CD8-positive, alpha-beta memory T cell (primary cell): ENCODE measurements around the gene TAX1BP1. TPM values are rescaled to one million over a fixed set of nuclear protein-coding genes. Genes with fewer than 3 reads are reported as not detected.

Experiments used
- CTCF ChIA-PET: fragments of 350-600 bp; sonication (Branson Sonifier 250); formaldehyde crosslinking; loops from one replicate; lab custom pipeline; 2021; ENCODE audit warnings: antibody characterized with exemption; lab: Charles Lee
- POLR2A ChIA-PET: fragments of 350-600 bp; sonication (Branson Sonifier 250); formaldehyde crosslinking; loops from one replicate; lab custom pipeline; 2021; ENCODE audit warnings: antibody characterized with exemption; lab: Charles Lee
- DNase-seq, 5 donors: peaks; one replicate each; pipeline versions ENCODE4 v3.0.0 to v3.0.0-alpha.2; 2020 to 2022; ENCODE audit warnings: mixed read lengths in 1 of 5
- H3K27ac ChIP-seq: one replicate; pipeline ENCODE4 v1.7.0; 2013; ENCODE audit warnings: low read depth, mild to moderate bottlenecking, low read length, moderate library complexity
- H3K27me3 ChIP-seq: 2 replicates; pipeline ENCODE4 v1.7.0; 2013; ENCODE audit warnings: low read length, mild to moderate bottlenecking; ENCODE audit not compliant: insufficient read depth, poor library complexity, severe bottlenecking
- H3K36me3 ChIP-seq: 2 replicates; pipeline ENCODE4 v1.7.0; 2013; ENCODE audit warnings: mild to moderate bottlenecking, low read length, moderate library complexity; ENCODE audit not compliant: insufficient read depth
- H3K4me1 ChIP-seq: 2 replicates; pipeline ENCODE4 v1.7.0; 2013; ENCODE audit warnings: mild to moderate bottlenecking, low read length, moderate library complexity; ENCODE audit not compliant: insufficient read depth
- H3K4me3 ChIP-seq: 2 replicates; pipeline ENCODE4 v1.7.0; 2013; ENCODE audit warnings: mild to moderate bottlenecking, low read length
- H3K9me3 ChIP-seq: 2 replicates; pipeline ENCODE4 v1.7.0; 2013; ENCODE audit warnings: mild to moderate bottlenecking, low read length
- H3K27ac Mint-ChIP-seq, 8 donors: one replicate each; pipeline ENCODE4 v1.8.0; 2020 to 2021; ENCODE audit warnings: mixed read lengths in 8 of 8, mild to moderate bottlenecking in 6 of 8, inconsistent platforms in 3 of 8, moderate library complexity in 3 of 8
- H3K27me3 Mint-ChIP-seq, 2 donors: one replicate each; pipeline ENCODE4 v1.8.0; 2020 to 2021; ENCODE audit warnings: mixed read lengths in 2 of 2, mild to moderate bottlenecking in 1 of 2, moderate library complexity in 1 of 2
- H3K36me3 Mint-ChIP-seq, 3 donors: one replicate each; pipeline ENCODE4 v1.8.0; 2020 to 2021; ENCODE audit warnings: mixed read lengths in 3 of 3, inconsistent platforms in 1 of 3, mild to moderate bottlenecking in 1 of 3
- H3K4me1 Mint-ChIP-seq, 3 donors: one replicate each; pipeline ENCODE4 v1.8.0; 2020 to 2021; ENCODE audit warnings: mixed read lengths in 3 of 3, inconsistent platforms in 1 of 3, mild to moderate bottlenecking in 1 of 3
- H3K4me3 Mint-ChIP-seq, 7 donors: one replicate each; pipeline ENCODE4 v1.8.0; 2020 to 2021; ENCODE audit warnings: mixed read lengths in 7 of 7, mild to moderate bottlenecking in 6 of 7, moderate library complexity in 4 of 7, inconsistent platforms in 2 of 7
- H3K9me3 Mint-ChIP-seq, 5 donors: one replicate each; pipeline ENCODE4 v1.8.0; 2020 to 2022; ENCODE audit warnings: mixed read lengths in 5 of 5, mild to moderate bottlenecking in 3 of 5, moderate library complexity in 2 of 5, inconsistent platforms in 1 of 5
- polyA plus RNA-seq: library from polyadenylated mRNA; unstranded; fragments of 300-500 nt; fragmentation: Illumina TruSeq; gene quantifications from one replicate; pipeline ENCODE4 v1.2.3, GENCODE V29; 2021
- total RNA-seq, 2 experiments: library from RNA; stranded (reverse); gene quantifications; one replicate each; pipeline ENCODE4 v1.2.3, GENCODE V29; 2021

Gene TAX1BP1
- total and polyA plus RNA-seq, 3 experiments from 2014 or later, result 80.8 to 135 (median 82.1) TPM

DNA sequence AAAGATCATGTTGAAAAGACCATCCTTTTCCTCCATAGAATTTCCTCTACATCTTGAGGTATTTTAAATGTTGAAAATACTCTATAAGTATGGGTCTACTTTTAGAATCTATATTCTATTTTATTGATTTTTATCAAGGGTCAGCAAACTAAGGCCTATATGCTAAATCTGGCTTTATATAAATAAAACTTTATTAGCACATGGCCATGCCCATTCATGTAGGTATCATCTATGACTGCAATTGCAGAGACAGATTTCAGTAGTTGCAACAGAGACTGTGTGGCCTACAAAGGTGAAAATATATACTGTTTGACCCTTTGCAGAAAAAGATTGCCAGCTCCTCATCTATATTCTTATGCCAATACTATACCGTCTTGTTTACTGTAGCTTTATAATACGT lies 72.7 kb downstream of the TAX1BP1 start:
- Histone ChIP-seq H3K36me3 (peaks cover 4% of the 10 kb centered on the region), H3K27me3 (no peaks in the 10 kb centered on the region), H3K27ac (no peak overlapping the region), H3K9me3 (no peaks in the 10 kb centered on the region), H3K4me3 (no peak overlapping the region), H3K4me1 (no peaks in the 10 kb centered on the region)
- POLR2A ChIA-PET, result interaction anchor here (0.7 kb wide), 1 partner anchor 13 kb away, joined by 8 read pairs; no protein-coding TSS in a partner anchor
- CTCF ChIA-PET, result interaction anchor here (0.7 kb wide), 1 partner anchor 26 kb away, joined by 3 read pairs; no protein-coding TSS in a partner anchor
- H3K4me1 Mint-ChIP-seq, result peaks cover 20 to 34% (median 21%) of the 10 kb centered on the region in 3 donors
- no peak for DNase-seq
- H3K27me3 Mint-ChIP-seq, result no peaks in the 10 kb centered on the region
- peaks cover 0 to 74% (median 14%) of the 10 kb centered on the region in 3 donors for H3K36me3 Mint-ChIP-seq
- H3K9me3 Mint-ChIP-seq, result no peaks in the 10 kb centered on the region
- no peak overlapping the region for H3K4me3 Mint-ChIP-seq
- peak overlapping the region in 2 of 8 donors; percentile 69 to 72 for H3K27ac Mint-ChIP-seq

DNA sequence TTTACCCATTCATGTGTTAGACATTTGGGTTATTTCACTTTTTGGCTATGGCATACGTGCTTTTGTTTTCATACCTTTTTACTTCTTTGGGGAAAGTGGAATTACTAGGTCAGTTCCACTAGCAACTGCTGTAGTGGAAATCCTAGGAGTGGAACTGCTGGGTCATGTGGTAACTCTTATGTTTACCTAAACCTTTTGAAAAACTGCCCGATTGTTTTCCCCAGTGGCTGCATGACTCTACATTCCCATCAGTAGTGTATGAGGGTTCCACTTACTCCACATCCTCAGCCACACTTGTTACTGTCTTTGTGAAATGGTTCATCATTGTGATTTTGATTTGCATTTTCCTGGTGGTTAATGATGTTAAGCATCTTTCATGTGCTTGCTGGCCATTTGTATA lies 82.3 kb downstream of the TAX1BP1 start:
- no peaks in the 10 kb centered on the region for H3K27me3 ChIP-seq
- no peaks in the 10 kb centered on the region for H3K9me3 ChIP-seq
- H3K4me3 ChIP-seq, result no peak overlapping the region
- ChIA-PET CTCF (no interaction called here), POLR2A (no interaction called here)
- H3K36me3 ChIP-seq, result peaks cover 9% of the 10 kb centered on the region
- no peak overlapping the region for H3K4me3 Mint-ChIP-seq
- H3K27me3 Mint-ChIP-seq, result no peaks in the 10 kb centered on the region
- no peaks in the 10 kb centered on the region for H3K4me1 ChIP-seq
- no peaks in the 10 kb centered on the region for H3K9me3 Mint-ChIP-seq
- peak overlapping the region in 1 of 8 donors; percentile 8 for H3K27ac Mint-ChIP-seq
- H3K36me3 Mint-ChIP-seq, result peaks cover 8 to 83% (median 12%) of the 10 kb centered on the region in 3 donors
- H3K4me1 Mint-ChIP-seq, result no peaks in the 10 kb centered on the region
- H3K27ac ChIP-seq, result no peak overlapping the region
- no peak for DNase-seq

DNA sequence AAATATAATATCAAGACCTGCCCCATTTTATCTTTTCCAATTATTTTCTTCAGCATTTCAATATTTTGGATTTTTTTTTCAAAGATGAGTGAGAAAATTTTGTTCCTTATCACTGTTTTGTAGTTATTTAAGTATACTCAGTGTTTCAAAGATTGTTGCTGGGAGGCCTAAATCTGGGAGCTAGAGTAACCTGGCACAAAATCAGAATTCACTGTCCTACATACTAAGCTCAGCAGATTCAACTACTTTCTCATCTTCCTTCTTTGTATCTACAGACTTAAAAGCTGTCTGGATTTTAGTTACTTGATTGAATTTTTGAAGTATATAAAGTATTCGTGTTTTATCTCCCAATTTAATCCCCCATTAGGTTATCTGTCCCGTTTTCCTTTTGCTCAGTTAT lies 85.9 kb downstream of the TAX1BP1 start:
- Mint-ChIP-seq H3K27ac (peak overlapping the region in 1 of 8 donors; percentile 19), H3K4me1 (no peaks in the 10 kb centered on the region), H3K4me3 (no peak overlapping the region), H3K9me3 (no peaks in the 10 kb centered on the region), H3K36me3 (peaks cover 0 to 81% (median 17%) of the 10 kb centered on the region in 3 donors), H3K27me3 (no peaks in the 10 kb centered on the region)
- CTCF ChIA-PET, result no interaction called here
- H3K36me3 ChIP-seq, result peaks cover 3% of the 10 kb centered on the region
- H3K4me1 ChIP-seq, result no peaks in the 10 kb centered on the region
- POLR2A ChIA-PET, result no interaction called here
- H3K9me3 ChIP-seq, result no peaks in the 10 kb centered on the region
- H3K4me3 ChIP-seq, result no peak overlapping the region
- no peaks in the 10 kb centered on the region for H3K27me3 ChIP-seq
- H3K27ac ChIP-seq, result no peak overlapping the region
- no peak for DNase-seq

DNA sequence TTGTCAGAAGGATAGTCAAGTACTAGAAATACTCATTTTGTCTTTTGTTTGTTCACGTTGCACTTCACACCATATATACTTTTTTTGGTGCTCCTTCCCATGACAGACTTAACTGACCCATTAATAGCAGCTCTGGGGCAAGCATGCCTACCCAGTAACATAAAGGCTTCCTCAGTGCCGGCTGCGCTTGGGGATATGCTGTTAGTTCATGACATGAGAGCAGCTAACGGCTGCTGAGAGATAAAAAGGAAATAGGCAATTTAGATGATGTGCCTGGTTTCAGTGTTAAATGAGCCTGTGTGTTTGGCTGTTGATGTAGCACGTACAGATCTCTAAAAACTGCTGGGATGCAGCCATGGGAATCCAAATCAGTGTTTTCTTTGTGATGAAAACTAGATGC lies 86.4 kb downstream of the TAX1BP1 start:
- POLR2A ChIA-PET, result no interaction called here
- CTCF ChIA-PET, result interaction anchor here (0.6 kb wide), 1 partner anchor 94 kb away, joined by 3 read pairs; no protein-coding TSS in a partner anchor

DNA sequence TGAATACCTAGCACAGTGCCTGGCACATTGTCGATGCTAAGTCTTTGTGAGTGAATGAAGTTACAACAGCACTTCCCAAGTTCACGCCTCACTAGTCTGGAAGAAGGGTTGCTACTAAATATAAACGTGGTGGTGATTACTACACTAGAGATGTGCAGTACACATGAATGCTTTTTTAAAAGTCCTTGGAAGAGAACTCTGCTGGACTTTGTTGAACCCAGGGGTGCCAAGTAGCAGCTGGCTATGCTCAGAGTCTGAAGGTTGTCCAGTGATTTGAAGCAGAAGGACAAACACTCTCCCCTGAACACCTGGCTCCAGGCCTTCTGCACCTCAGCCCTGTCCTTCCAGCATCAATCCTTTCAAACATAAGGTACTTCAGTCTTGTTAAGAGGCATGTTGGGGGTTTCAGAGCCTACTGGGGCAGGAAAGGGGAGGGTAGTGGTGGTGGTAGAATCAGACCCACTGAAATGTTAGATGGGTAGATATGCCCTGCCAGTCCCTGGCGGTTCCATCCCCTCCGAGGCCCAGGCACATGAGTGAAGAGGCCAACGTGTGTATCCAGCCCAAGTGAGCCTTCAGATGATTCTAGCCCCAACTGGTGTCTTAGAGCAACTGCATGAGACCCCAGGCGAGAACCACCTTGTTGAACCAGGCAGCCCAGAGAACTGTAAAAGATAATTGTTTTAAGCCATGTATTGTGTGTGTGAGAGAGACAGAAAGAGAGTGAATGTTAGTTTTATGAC lies 94.4 kb downstream of the TAX1BP1 start:
- no peak overlapping the region for H3K4me3 ChIP-seq
- H3K27ac Mint-ChIP-seq, result peak overlapping the region in 3 of 8 donors; percentile 4 to 34 (median 14)
- ChIA-PET POLR2A (no interaction called here), CTCF (no interaction called here)
- H3K27me3 Mint-ChIP-seq, result peaks cover 0 to 3% of the 10 kb centered on the region in 2 donors
- no peak overlapping the region for H3K4me3 Mint-ChIP-seq
- H3K36me3 ChIP-seq, result no peaks in the 10 kb centered on the region
- no peak for DNase-seq
- peaks cover under 1 to 16% (median 9%) of the 10 kb centered on the region in 3 donors for H3K4me1 Mint-ChIP-seq
- no peaks in the 10 kb centered on the region for H3K9me3 ChIP-seq
- H3K27me3 ChIP-seq, result no peaks in the 10 kb centered on the region
- H3K4me1 ChIP-seq, result no peaks in the 10 kb centered on the region
- H3K27ac ChIP-seq, result no peak overlapping the region
- H3K36me3 Mint-ChIP-seq, result peaks cover 0 to 50% (median 8%) of the 10 kb centered on the region in 3 donors
- no peaks in the 10 kb centered on the region for H3K9me3 Mint-ChIP-seq

More for the DNA sequence above, 86.4 kb downstream of the TAX1BP1 start:
- Mint-ChIP-seq H3K27me3 (no peaks in the 10 kb centered on the region), H3K36me3 (peaks cover 0 to 82% (median 17%) of the 10 kb centered on the region in 3 donors), H3K4me3 (no peak overlapping the region), H3K4me1 (no peaks in the 10 kb centered on the region), H3K27ac (peak overlapping the region in 1 of 8 donors; percentile 19), H3K9me3 (no peaks in the 10 kb centered on the region)
- Histone ChIP-seq H3K4me1 (no peaks in the 10 kb centered on the region), H3K27ac (no peak overlapping the region), H3K27me3 (no peaks in the 10 kb centered on the region), H3K4me3 (no peak overlapping the region), H3K36me3 (peaks cover 3% of the 10 kb centered on the region), H3K9me3 (no peaks in the 10 kb centered on the region)
- DNase-seq, result no peak

DNA sequence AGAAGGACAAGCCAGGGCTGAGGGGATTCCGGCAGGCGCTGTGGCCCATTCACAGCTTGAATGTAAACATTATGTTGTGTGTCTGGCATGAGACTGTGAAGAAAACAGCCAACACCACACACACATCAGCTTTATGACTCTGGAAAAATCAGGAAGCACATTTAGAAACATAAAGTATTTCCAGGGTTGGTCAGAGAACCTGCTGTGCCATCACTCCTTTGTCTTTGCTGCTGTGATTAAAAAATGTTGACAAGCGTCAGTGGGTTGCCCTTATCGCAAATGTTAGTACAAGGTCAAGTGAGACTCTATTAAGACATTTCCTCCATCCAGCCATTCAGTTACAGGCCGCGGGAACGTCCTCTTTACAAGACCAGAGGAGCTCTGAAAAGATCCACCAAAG lies 95.4 kb downstream of the TAX1BP1 start:
- ChIA-PET POLR2A (no interaction called here), CTCF (no interaction called here)
- no peak for DNase-seq
- H3K27me3 Mint-ChIP-seq, result peaks cover 0 to 3% of the 10 kb centered on the region in 2 donors
- H3K27ac ChIP-seq, result no peak overlapping the region
- H3K9me3 Mint-ChIP-seq, result no peaks in the 10 kb centered on the region
- H3K4me1 Mint-ChIP-seq, result peaks cover 11 to 22% (median 14%) of the 10 kb centered on the region in 3 donors
- H3K4me3 Mint-ChIP-seq, result no peak overlapping the region
- H3K27me3 ChIP-seq, result no peaks in the 10 kb centered on the region
- peaks cover 0 to 46% (median 8%) of the 10 kb centered on the region in 3 donors for H3K36me3 Mint-ChIP-seq
- H3K4me1 ChIP-seq, result no peaks in the 10 kb centered on the region
- H3K9me3 ChIP-seq, result no peaks in the 10 kb centered on the region
- H3K27ac Mint-ChIP-seq, result peak overlapping the region in 2 of 8 donors; percentile 52 to 63
- H3K4me3 ChIP-seq, result no peak overlapping the region
- H3K36me3 ChIP-seq, result no peaks in the 10 kb centered on the region

DNA sequence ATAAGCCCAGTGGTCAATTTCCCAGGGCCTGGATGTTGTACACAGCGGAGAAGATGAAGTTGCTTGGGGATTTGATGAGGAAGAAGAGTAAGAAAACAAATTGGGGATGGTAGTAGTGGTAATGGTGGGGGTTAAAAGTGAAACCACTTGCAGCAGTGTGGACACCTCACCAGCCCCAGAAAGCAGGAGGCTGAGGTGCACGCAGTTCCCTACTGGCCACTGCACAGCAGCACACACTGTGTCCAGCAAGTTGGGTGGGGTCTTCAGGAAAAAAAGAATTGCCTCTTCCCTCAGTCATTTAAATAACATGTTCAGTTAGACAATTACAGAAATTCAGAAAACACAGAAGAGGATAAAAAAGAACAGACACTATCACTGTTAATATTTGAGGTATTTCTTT lies 96.6 kb downstream of the TAX1BP1 start:
- DNase-seq, result no peak
- H3K27ac ChIP-seq, result no peak overlapping the region
- Mint-ChIP-seq H3K27ac (peak overlapping the region in 4 of 8 donors; percentile 9 to 87 (median 59)), H3K9me3 (no peaks in the 10 kb centered on the region), H3K4me3 (no peak overlapping the region), H3K36me3 (peaks cover 0 to 38% (median 8%) of the 10 kb centered on the region in 3 donors), H3K4me1 (peaks cover 17 to 32% (median 20%) of the 10 kb centered on the region in 3 donors), H3K27me3 (peaks cover 0 to 3% of the 10 kb centered on the region in 2 donors)
- H3K9me3 ChIP-seq, result no peaks in the 10 kb centered on the region
- ChIA-PET POLR2A (no interaction called here), CTCF (no interaction called here)
- H3K36me3 ChIP-seq, result no peaks in the 10 kb centered on the region
- no peaks in the 10 kb centered on the region for H3K27me3 ChIP-seq
- no peak overlapping the region for H3K4me3 ChIP-seq
- H3K4me1 ChIP-seq, result no peaks in the 10 kb centered on the region

DNA sequence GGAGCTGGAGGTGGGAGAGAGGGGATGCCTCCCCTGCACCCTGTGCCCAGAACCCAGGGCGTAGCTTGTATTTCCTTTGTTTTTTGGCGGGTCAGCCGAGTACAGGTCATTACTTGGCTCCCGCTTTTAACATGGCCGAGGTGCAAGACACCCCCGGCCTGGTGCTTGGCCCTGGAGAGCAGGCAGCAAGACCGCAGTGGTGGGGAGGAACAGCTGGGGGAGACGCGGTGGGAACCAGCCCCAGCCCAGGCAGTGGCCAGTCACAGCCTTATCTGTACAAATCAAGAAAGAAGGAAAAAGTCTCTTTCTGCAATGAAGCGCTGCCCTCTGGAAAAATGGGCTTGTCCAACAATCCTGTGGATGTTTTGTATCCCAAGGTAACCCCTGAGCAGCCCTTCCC lies 99.1 kb downstream of the TAX1BP1 start:
- no peak for DNase-seq
- Mint-ChIP-seq H3K36me3 (peaks cover 0 to 15% (median 3%) of the 10 kb centered on the region in 3 donors), H3K27ac (peak overlapping the region in 1 of 8 donors; percentile 38), H3K4me1 (peaks cover 17 to 32% (median 20%) of the 10 kb centered on the region in 3 donors), H3K4me3 (no peak overlapping the region), H3K27me3 (peaks cover 0 to 3% of the 10 kb centered on the region in 2 donors), H3K9me3 (no peaks in the 10 kb centered on the region)
- Histone ChIP-seq H3K27ac (no peak overlapping the region), H3K4me1 (no peaks in the 10 kb centered on the region), H3K36me3 (no peaks in the 10 kb centered on the region), H3K4me3 (no peak overlapping the region), H3K9me3 (no peaks in the 10 kb centered on the region), H3K27me3 (no peaks in the 10 kb centered on the region)
- ChIA-PET POLR2A (no interaction called here), CTCF (interaction anchor here (0.6 to 1.4 kb wide), 2 partner anchors 10 to 26 kb away, joined by 3 read pairs; no protein-coding TSS in a partner anchor)
